ENCODE results near the gene ATP10D.
"Not testable (repeated sequence)": the region's sequence is repeated elsewhere in the genome, so short reads cannot be mapped to it uniquely, and the experiment has no call there.

The ATP10D gene

DNA sequence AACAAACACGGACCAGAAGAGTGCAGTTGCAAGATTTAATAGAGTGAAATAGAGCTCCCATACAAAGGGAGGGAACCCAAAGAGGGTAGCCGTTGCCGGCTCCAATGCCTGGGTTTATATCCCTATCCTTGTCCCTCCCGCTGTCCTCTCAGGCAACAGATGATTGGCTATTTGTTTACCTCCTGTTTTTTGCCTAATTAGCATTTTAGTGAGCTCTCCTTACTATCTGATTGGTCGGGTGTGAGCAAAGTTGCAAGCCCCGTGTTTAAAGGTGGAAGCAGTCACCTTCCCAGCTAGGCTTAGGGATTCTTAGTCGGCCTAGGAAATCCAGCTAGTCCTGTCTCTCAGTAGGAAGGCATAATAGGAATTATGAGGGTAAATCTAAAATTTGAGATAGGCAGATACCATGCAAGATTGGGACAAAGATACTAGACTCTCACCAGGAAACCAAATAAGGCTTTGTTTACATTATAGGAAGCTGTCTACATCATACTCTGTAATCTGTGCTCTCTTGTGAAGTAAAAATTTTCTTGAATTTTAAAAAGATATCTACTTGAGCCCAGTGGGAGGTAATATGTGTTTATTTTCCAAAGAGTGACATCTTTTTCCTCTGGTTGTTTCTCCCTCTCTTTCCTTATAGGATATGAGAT lies 65.9 kb downstream of the ATP10D start:
- H3K4me3 ChIP-seq (ENCODE audit: low read depth, low read length): no peak overlapping the region
- DNase-seq (ENCODE audit: low read depth): no peak
- TF ChIP-seq MYC (IDR thresholded peaks at IDR 0.05; ENCODE audit: low read depth, low read length) (no peak), POLR2A (IDR thresholded peaks at IDR 0.05; ENCODE audit: extremely low read depth, insufficient read length) (no peak)
- TF ChIP-seq, protein P1, sequence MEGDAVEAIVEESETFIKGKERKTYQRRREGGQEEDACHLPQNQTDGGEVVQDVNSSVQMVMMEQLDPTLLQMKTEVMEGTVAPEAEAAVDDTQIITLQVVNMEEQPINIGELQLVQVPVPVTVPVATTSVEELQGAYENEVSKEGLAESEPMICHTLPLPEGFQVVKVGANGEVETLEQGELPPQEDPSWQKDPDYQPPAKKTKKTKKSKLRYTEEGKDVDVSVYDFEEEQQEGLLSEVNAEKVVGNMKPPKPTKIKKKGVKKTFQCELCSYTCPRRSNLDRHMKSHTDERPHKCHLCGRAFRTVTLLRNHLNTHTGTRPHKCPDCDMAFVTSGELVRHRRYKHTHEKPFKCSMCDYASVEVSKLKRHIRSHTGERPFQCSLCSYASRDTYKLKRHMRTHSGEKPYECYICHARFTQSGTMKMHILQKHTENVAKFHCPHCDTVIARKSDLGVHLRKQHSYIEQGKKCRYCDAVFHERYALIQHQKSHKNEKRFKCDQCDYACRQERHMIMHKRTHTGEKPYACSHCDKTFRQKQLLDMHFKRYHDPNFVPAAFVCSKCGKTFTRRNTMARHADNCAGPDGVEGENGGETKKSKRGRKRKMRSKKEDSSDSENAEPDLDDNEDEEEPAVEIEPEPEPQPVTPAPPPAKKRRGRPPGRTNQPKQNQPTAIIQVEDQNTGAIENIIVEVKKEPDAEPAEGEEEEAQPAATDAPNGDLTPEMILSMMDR (IDR thresholded peaks at IDR 0.05; ENCODE audit: low read depth, low read length): no peak
- TF ChIP-seq, protein P2, sequence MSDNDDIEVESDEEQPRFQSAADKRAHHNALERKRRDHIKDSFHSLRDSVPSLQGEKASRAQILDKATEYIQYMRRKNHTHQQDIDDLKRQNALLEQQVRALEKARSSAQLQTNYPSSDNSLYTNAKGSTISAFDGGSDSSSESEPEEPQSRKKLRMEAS (IDR thresholded peaks at IDR 0.05; ENCODE audit: low read depth, low read length): no peak

- no peak overlapping the region for H3K4me3 ChIP-seq (ENCODE audit: low read depth, low read length)
- DNase-seq (ENCODE audit: low read depth): no peak
- TF ChIP-seq, protein P1 (IDR thresholded peaks at IDR 0.05; ENCODE audit: low read depth, low read length): no peak
- TF ChIP-seq, protein P2 (IDR thresholded peaks at IDR 0.05; ENCODE audit: low read depth, low read length): no peak
- no peak for TF ChIP-seq MYC (IDR thresholded peaks at IDR 0.05; ENCODE audit: low read depth, low read length)
- no peak for TF ChIP-seq POLR2A (IDR thresholded peaks at IDR 0.05; ENCODE audit: extremely low read depth, insufficient read length)
These were observed 66.6 kb downstream of the ATP10D start for GRCh38 chr4:47551682-47552081.

DNA sequence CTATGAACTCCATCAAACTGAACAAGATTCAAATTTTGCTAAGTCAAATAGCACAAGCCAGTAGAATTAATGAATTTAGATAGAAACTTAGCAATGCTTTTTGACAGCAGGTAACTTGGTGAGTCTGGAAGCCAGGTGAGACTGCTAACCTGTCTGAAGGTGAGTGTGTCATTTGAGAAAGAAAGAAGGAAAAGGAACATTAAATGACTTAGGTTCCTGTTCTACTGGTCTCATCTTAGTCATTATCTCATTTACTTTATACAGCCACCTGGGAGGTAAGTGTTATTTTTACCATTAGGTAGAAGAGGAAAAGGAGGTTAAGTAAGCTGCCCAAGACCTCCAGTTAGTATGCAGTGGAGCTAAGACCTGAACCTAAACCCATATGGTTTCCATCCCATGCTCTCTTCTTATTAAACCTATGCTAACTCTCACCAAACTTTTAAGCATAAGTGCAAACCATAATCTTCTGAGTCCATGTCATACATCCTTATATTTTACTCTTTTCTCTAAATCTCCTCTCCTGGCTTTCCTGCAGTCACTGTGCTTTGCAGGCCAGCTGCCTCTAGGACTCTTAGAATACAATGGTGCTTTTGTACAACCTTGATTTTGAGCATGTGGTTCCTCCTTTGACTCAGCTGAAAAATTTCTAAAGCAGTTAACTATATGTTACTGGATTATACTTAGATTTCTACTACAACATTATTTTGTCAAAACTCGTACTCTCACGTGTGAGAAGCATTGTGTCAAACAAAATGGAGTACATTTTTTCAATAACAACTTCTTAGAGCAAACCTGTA lies 68.5 kb downstream of the ATP10D start:
- no peak overlapping the region for H3K4me3 ChIP-seq (ENCODE audit: low read depth, low read length)
- no peak for DNase-seq (ENCODE audit: low read depth)
- TF ChIP-seq POLR2A (IDR thresholded peaks at IDR 0.05; ENCODE audit: extremely low read depth, insufficient read length) (no peak), MYC (IDR thresholded peaks at IDR 0.05; ENCODE audit: low read depth, low read length) (no peak)
- TF ChIP-seq, protein P2 (IDR thresholded peaks at IDR 0.05; ENCODE audit: low read depth, low read length): no peak
- TF ChIP-seq, protein P1 (IDR thresholded peaks at IDR 0.05; ENCODE audit: low read depth, low read length): no peak

GRCh38 chr4:47555920-47556319 lies 70.8 kb downstream of the ATP10D start:
- H3K4me3 ChIP-seq (ENCODE audit: low read depth, low read length); DNase-seq (ENCODE audit: low read depth): not testable (repeated sequence)

DNA sequence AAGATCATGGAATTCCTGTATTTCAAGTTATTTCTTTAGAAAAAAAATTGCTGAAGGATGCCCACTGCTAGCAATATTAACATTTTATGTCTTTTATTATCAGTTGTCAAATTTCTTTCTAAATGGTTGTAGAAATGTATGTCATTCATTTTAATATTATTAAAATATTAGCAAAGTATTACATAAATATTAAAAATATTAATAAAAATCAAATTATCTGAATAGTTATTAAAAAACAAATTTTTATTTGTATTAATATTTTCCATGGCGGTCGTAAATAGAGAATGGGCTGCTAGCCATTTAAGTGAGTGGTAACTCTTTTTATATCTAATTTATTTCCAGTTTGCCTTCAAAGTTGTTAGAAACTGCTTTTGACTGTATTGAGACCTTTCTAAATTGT lies 72.2 kb downstream of the ATP10D start:
- no peak overlapping the region for H3K4me3 ChIP-seq (ENCODE audit: low read depth, low read length)
- no peak for DNase-seq (ENCODE audit: low read depth)
- TF ChIP-seq POLR2A (IDR thresholded peaks at IDR 0.05; ENCODE audit: extremely low read depth, insufficient read length): no peak
- no peak for TF ChIP-seq MYC (IDR thresholded peaks at IDR 0.05; ENCODE audit: low read depth, low read length)
- TF ChIP-seq, protein P1 (IDR thresholded peaks at IDR 0.05; ENCODE audit: low read depth, low read length): no peak
- TF ChIP-seq, protein P2 (IDR thresholded peaks at IDR 0.05; ENCODE audit: low read depth, low read length): no peak

DNA sequence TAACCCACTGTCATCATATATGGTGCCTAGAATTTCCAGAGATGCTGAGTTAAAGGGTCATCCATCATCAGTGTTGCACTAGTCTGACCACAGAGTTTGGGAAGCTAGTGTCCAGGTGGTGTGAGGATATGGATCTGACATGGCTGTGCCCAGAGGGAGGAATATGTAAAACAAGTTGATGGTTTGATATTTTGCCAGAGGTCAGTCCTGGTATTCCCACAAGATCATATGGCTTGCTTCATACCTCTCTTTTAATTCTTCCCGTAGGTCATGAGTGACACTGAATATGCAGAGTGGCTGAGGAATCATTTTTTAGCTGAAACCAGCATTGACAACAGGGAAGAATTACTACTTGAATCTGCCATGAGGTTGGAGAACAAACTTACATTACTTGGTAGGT lies 75.6 kb downstream of the ATP10D start:
- H3K4me3 ChIP-seq (ENCODE audit: low read depth, low read length): no peak overlapping the region
- no peak for DNase-seq (ENCODE audit: low read depth)
- TF ChIP-seq, protein P2 (IDR thresholded peaks at IDR 0.05; ENCODE audit: low read depth, low read length): no peak
- no peak for TF ChIP-seq MYC (IDR thresholded peaks at IDR 0.05; ENCODE audit: low read depth, low read length)
- TF ChIP-seq POLR2A (IDR thresholded peaks at IDR 0.05; ENCODE audit: extremely low read depth, insufficient read length): no peak
- TF ChIP-seq, protein P1 (IDR thresholded peaks at IDR 0.05; ENCODE audit: low read depth, low read length): no peak

Measured in NB4 (cell line).